ENCODE data around the gene CD300LF. TPM values are rescaled to one million over a fixed set of nuclear protein-coding genes. Genes with fewer than 3 reads are reported as not detected.

The CD300LF gene
- total and polyA plus RNA-seq, 8 donors, result 0.19 to 4.7 (median 0.29) TPM

Small RNA genes within 50 kb of the gene (microRNA-seq; reads per million reads assigned to microRNA genes)
- gene MIR3615, result 22.7 to 26.3 reads per million in 2 donors

Other genes starting within 250 kb of the CD300LF start
- gene CD300A, start 246.3 kb downstream of the CD300LF start, total RNA-seq, result 1 to 10 TPM in 3 of 6 donors, under 1 TPM in 3; 0.37 to 5.1 (median 0.92) TPM
- gene CD300A, start 246.3 kb downstream of the CD300LF start, polyA plus RNA-seq, result 1 to 10 TPM; 1.3 to 2.0 TPM
- gene CD300LB, start 181.4 kb downstream of the CD300LF start, total RNA-seq, result under 1 TPM in 3 of 6 donors, not detected in 3; 0.14 to 0.52 (median 0.19) TPM
- under 1 TPM; 0.08 to 0.09 TPM for gene CD300LB, start 181.4 kb downstream of the CD300LF start, polyA plus RNA-seq
- 1 to 10 TPM in 1 of 6 donors, under 1 TPM in 4, not detected in 1; 0.19 to 1.5 (median 0.38) TPM for gene CD300C, start 166.8 kb downstream of the CD300LF start, total RNA-seq
- under 1 TPM; 0.19 TPM for gene CD300C, start 166.8 kb downstream of the CD300LF start, polyA plus RNA-seq
- not detected for gene CD300H, start 145.4 kb downstream of the CD300LF start, total RNA-seq
- not detected for gene CD300H, start 145.4 kb downstream of the CD300LF start, polyA plus RNA-seq
- gene CD300LD, start 120.6 kb downstream of the CD300LF start, total RNA-seq, result not detected
- gene CD300LD, start 120.6 kb downstream of the CD300LF start, polyA plus RNA-seq, result not detected
- gene CD300E, start 89.2 kb downstream of the CD300LF start, total RNA-seq, result 1 to 10 TPM in 1 of 6 donors, under 1 TPM in 4, not detected in 1; 0.14 to 1.3 (median 0.16) TPM
- gene CD300E, start 89.2 kb downstream of the CD300LF start, polyA plus RNA-seq, result under 1 TPM; 0.27 to 0.31 TPM
- 1 to 10 TPM in 3 of 6 donors, under 1 TPM in 3; 0.79 to 1.8 (median 1.2) TPM for gene RAB37, start 24.3 kb upstream of the CD300LF start, total RNA-seq
- 1 to 10 TPM; 1.3 to 3.1 TPM for gene RAB37, start 24.3 kb upstream of the CD300LF start, polyA plus RNA-seq
- 10 to 100 TPM; 40.1 to 78.5 (median 55.9) TPM for gene NHERF1, start 35.7 kb upstream of the CD300LF start, total RNA-seq
- 10 to 100 TPM; 48.9 to 91.9 TPM for gene NHERF1, start 35.7 kb upstream of the CD300LF start, polyA plus RNA-seq
- gene NAT9, start 63.4 kb upstream of the CD300LF start, total RNA-seq, result 10 to 100 TPM; 14.4 to 27.6 (median 22.4) TPM
- 10 to 100 TPM; 38.3 to 38.5 TPM for gene NAT9, start 63.4 kb upstream of the CD300LF start, polyA plus RNA-seq
- under 1 TPM in 3 of 6 donors, not detected in 3; 0.03 to 0.12 (median 0.06) TPM for gene GRIN2C, start 147.0 kb upstream of the CD300LF start, total RNA-seq
- under 1 TPM; 0.09 to 0.15 TPM for gene GRIN2C, start 147.0 kb upstream of the CD300LF start, polyA plus RNA-seq
- 10 to 100 TPM in 4 of 6 donors, 1 to 10 TPM in 2; 4.3 to 15.1 (median 12.5) TPM for gene FDXR, start 160.1 kb upstream of the CD300LF start, total RNA-seq
- 10 to 100 TPM in 1 of 2 donors, 1 to 10 TPM in 1; 8.5 to 11.4 TPM for gene FDXR, start 160.1 kb upstream of the CD300LF start, polyA plus RNA-seq
- under 1 TPM in 1 of 6 donors, not detected in 5; 0.16 TPM for gene FADS6, start 180.7 kb upstream of the CD300LF start, total RNA-seq
- under 1 TPM in 1 of 2 donors, not detected in 1; 0.07 TPM for gene FADS6, start 180.7 kb upstream of the CD300LF start, polyA plus RNA-seq
- gene USH1G, start 210.3 kb upstream of the CD300LF start, total RNA-seq, result under 1 TPM in 5 of 6 donors, not detected in 1; 0.03 to 0.17 (median 0.09) TPM
- gene USH1G, start 210.3 kb upstream of the CD300LF start, polyA plus RNA-seq, result under 1 TPM; 0.08 to 0.09 TPM
- not detected for gene OTOP2, start 211.3 kb upstream of the CD300LF start, total RNA-seq
- not detected for gene OTOP2, start 211.3 kb upstream of the CD300LF start, polyA plus RNA-seq
- under 1 TPM; 0.15 to 0.65 (median 0.39) TPM for gene OTOP3, start 223.0 kb upstream of the CD300LF start, total RNA-seq
- under 1 TPM; 0.15 to 0.35 TPM for gene OTOP3, start 223.0 kb upstream of the CD300LF start, polyA plus RNA-seq